ENCODE data around the gene KIF3A. TPM values are rescaled to one million over a fixed set of nuclear protein-coding genes. Genes with fewer than 3 reads are reported as not detected.

The KIF3A gene
- total RNA-seq, 1 donor from 2014 or later: 10.6 TPM

DNA sequence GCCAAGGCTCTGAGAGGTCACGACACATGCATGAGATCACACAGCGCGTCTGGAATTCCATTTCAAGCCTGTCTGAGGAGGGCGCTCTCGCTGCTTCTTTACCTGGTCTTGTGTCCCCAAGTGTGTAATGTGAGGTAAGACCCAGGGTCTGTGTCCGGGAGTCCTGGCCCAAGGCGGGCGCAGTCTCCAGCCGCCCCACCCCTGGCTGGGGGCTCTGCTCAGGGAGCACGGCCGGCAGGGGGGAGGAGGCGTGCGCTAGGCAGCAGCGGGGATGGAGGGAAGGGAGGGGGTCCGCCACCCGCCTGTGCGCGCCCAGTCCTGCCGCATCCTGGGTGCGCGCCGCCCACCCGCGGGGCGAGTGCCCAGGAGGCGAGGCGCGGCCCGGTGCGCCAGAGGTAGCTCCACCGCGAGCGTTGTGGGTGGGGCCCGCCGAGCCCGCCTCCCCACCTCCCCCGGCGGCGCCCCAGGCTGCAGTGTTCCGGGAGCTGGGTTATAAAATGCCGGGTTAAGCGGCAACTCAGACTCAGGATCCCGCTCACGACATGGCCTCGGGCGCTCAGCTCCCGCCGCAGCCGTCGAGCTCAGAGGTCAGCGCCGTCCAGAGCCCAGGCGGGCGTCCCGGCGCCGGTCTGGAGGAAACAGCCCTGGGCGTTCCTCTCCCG lies 9.7 kb upstream of the KIF3A start, which contains the start of gene CCNI2:
Gene CCNI2, plus strand, starts transcription at position 473 of the 662 bp plus-strand sequence. Its CDS starts 70 bp downstream, at position 543.
- TF ChIP-seq, protein P1, sequence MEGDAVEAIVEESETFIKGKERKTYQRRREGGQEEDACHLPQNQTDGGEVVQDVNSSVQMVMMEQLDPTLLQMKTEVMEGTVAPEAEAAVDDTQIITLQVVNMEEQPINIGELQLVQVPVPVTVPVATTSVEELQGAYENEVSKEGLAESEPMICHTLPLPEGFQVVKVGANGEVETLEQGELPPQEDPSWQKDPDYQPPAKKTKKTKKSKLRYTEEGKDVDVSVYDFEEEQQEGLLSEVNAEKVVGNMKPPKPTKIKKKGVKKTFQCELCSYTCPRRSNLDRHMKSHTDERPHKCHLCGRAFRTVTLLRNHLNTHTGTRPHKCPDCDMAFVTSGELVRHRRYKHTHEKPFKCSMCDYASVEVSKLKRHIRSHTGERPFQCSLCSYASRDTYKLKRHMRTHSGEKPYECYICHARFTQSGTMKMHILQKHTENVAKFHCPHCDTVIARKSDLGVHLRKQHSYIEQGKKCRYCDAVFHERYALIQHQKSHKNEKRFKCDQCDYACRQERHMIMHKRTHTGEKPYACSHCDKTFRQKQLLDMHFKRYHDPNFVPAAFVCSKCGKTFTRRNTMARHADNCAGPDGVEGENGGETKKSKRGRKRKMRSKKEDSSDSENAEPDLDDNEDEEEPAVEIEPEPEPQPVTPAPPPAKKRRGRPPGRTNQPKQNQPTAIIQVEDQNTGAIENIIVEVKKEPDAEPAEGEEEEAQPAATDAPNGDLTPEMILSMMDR (IDR thresholded peaks at IDR 0.05; ENCODE audit: insufficient read depth, low read length, poor library complexity, severe bottlenecking): peak; percentile 73
- Histone ChIP-seq H3K36me3 (ENCODE audit: control insufficient read depth, insufficient read depth, low read length) (no peaks in the 10 kb centered on the region), H3K27me3 (ENCODE audit: control insufficient read depth, insufficient read depth, low read length) (peaks cover 9% of the 10 kb centered on the region), H3K4me3 (ENCODE audit: low read depth, low read length) (peak within 1 kb of the TSS; percentile 37)
- DNase-seq (ENCODE audit: low read depth): peak; percentile 35

DNA sequence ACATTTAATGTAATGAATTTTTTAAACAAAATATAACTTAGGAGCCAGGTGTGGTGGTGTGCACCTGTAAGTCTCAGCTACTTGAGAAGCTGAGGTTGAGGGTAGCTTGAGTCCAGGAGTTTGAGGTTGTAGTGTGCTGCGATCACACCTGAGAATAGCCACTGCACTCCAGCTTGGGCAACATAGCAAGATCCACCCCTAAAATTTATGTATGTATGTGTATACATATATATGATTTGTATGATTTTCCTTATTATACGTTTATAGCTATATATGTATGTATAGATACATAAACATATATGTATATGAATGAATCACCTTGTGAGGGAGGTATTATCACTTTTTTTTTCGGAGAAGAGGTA lies 9.2 kb upstream of the KIF3A start:
- DNase-seq (ENCODE audit: low read depth): no peak
- TF ChIP-seq, protein P1 (IDR thresholded peaks at IDR 0.05; ENCODE audit: insufficient read depth, low read length, poor library complexity, severe bottlenecking): no peak
- H3K36me3 ChIP-seq (ENCODE audit: control insufficient read depth, insufficient read depth, low read length): no peaks in the 10 kb centered on the region
- no peak overlapping the region for H3K4me3 ChIP-seq (ENCODE audit: low read depth, low read length)
- H3K27me3 ChIP-seq (ENCODE audit: control insufficient read depth, insufficient read depth, low read length): peaks cover 9% of the 10 kb centered on the region

DNA sequence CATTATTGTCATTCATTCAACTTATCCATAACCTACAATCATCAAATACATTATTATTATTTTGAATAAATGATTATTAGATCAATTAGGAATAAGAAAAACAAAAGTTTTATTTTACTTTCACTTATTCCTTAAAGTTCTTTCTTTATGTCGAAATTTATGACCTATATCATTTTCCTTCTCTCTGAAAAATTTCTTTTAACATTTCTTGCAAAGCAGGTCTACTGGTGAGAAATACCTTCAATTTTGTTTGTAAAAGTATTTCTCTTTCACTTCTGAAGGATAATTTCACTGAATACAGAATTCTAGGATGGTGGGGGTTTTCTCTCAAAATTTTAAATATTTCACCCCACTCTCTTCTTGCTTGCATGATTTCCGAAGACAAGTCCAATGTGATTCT lies 7.3 kb upstream of the KIF3A start:
- no peaks in the 10 kb centered on the region for H3K36me3 ChIP-seq (ENCODE audit: control insufficient read depth, insufficient read depth, low read length)
- peaks cover 9% of the 10 kb centered on the region for H3K27me3 ChIP-seq (ENCODE audit: control insufficient read depth, insufficient read depth, low read length)
- TF ChIP-seq, protein P1 (IDR thresholded peaks at IDR 0.05; ENCODE audit: insufficient read depth, low read length, poor library complexity, severe bottlenecking): no peak

DNA sequence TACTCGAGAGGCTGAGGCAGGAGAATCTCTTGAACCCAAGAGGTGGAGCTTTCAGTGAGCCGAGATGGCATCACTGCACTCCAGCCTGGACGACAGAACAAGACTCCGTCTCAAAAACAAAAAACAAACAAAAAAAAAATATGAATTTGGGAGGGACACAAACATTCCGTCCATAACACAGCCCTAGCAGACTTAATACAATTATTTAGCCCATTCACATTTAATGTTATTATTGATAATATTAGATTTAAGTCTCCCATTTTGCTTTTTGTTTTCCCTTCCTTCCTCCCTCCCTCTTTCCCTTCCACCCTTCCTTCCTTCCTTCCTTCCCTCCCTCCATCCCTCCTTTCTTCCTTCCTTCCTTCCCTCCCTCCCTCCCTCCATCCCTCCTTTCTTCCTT lies 5.3 kb upstream of the KIF3A start:
- DNase-seq (ENCODE audit: low read depth): no peak
- Histone ChIP-seq H3K27me3 (ENCODE audit: control insufficient read depth, insufficient read depth, low read length) (peaks cover 4% of the 10 kb centered on the region), H3K4me3 (ENCODE audit: low read depth, low read length) (no peak overlapping the region), H3K36me3 (ENCODE audit: control insufficient read depth, insufficient read depth, low read length) (no peaks in the 10 kb centered on the region)
- TF ChIP-seq, protein P1 (IDR thresholded peaks at IDR 0.05; ENCODE audit: insufficient read depth, low read length, poor library complexity, severe bottlenecking): no peak

More for the DNA sequence above, 7.3 kb upstream of the KIF3A start:
- no peak overlapping the region for H3K4me3 ChIP-seq (ENCODE audit: low read depth, low read length)
- DNase-seq (ENCODE audit: low read depth): no peak

DNA sequence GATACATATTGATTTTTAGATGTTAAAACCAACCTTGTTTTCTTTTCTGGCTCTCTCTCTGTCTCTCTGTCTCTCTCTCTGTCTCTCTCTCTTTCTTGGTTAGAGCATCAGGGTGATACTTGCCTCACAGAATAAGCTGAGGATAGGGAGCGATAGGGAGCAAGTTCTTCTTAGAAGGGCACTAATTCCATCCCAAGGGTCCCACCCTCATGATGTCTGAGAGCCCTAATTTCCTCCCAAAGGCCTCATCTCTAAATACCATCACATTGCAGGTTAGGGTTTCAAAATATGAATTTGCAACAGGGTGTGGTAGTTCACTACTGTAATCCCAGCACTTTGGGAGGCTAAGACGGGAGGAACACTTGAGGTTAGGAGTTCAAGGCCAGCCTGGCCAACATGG lies 4.8 kb upstream of the KIF3A start:
- no peak for DNase-seq (ENCODE audit: low read depth)
- TF ChIP-seq, protein P1 (IDR thresholded peaks at IDR 0.05; ENCODE audit: insufficient read depth, low read length, poor library complexity, severe bottlenecking): no peak
- no peaks in the 10 kb centered on the region for H3K36me3 ChIP-seq (ENCODE audit: control insufficient read depth, insufficient read depth, low read length)
- no peaks in the 10 kb centered on the region for H3K27me3 ChIP-seq (ENCODE audit: control insufficient read depth, insufficient read depth, low read length)
- no peak overlapping the region for H3K4me3 ChIP-seq (ENCODE audit: low read depth, low read length)

DNA sequence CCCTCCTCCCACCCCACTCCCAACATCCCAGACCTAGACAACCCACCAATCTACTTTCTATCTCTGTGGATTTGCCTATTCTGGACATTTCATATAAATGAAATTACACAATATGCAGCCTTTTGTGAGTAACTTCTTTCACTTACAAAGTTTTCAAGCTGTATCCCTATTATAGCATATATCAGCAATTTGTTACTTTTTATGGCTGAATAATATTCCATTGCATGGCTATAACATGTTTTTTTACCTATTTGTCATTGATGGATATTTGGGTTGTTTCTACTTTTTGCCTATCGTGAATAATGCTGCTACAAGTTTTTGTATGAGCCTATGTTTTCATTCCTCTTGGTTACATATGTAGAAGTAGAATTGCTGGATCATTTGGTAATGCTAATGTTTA lies 1.9 kb upstream of the KIF3A start:
- Histone ChIP-seq H3K27me3 (ENCODE audit: control insufficient read depth, insufficient read depth, low read length) (no peaks in the 10 kb centered on the region), H3K4me3 (ENCODE audit: low read depth, low read length) (no peak overlapping the region), H3K36me3 (ENCODE audit: control insufficient read depth, insufficient read depth, low read length) (no peaks in the 10 kb centered on the region)
- DNase-seq (ENCODE audit: low read depth): no peak
- TF ChIP-seq, protein P1 (IDR thresholded peaks at IDR 0.05; ENCODE audit: insufficient read depth, low read length, poor library complexity, severe bottlenecking): no peak

Data from kidney epithelial cell (primary cell).